ENCODE results near the gene SORCS2.

DNA sequence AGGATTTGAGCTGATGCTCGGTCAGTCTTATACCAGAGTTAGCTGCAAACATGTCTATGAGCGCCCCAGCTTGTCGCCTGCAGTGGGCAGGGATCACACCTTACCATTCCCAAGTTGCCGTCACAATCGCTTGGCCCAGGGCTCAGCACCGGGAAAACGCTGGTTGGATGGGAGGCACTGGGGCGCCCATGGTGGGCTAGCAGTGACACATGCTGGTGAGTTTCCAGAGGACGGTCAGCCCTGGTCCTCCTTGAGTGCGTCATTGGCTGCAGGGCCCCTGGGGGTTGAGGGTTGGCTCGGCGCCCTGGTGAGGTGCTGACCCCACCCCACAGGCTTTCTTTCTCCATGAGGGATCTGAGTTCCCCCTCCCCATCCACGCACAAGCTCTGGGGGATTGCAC, 50.4 kb downstream of the SORCS2 start:
- no peak for TF ChIP-seq POLR2A (IDR thresholded peaks at IDR 0.05)
- TF ChIP-seq, protein P1, sequence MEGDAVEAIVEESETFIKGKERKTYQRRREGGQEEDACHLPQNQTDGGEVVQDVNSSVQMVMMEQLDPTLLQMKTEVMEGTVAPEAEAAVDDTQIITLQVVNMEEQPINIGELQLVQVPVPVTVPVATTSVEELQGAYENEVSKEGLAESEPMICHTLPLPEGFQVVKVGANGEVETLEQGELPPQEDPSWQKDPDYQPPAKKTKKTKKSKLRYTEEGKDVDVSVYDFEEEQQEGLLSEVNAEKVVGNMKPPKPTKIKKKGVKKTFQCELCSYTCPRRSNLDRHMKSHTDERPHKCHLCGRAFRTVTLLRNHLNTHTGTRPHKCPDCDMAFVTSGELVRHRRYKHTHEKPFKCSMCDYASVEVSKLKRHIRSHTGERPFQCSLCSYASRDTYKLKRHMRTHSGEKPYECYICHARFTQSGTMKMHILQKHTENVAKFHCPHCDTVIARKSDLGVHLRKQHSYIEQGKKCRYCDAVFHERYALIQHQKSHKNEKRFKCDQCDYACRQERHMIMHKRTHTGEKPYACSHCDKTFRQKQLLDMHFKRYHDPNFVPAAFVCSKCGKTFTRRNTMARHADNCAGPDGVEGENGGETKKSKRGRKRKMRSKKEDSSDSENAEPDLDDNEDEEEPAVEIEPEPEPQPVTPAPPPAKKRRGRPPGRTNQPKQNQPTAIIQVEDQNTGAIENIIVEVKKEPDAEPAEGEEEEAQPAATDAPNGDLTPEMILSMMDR (IDR thresholded peaks at IDR 0.05) = no peak
